ENCODE data around the gene DAW1.
"Not testable (repeated sequence)": the region's sequence is repeated elsewhere in the genome, so short reads cannot be mapped to it uniquely, and the experiment has no call there.

Gene DAW1

GRCh38 chr2:227827143-227827542 lies 44.3 kb upstream of the DAW1 start:
- H3K4me3 ChIP-seq (ENCODE audit: control insufficient read depth, low read depth, low read length): no peak overlapping the region
- TF ChIP-seq CTCF (conservative IDR thresholded peaks at IDR 0.05; ENCODE audit: control insufficient read depth, insufficient read depth, low read depth, low read length): no peak
- no peak for DNase-seq (ENCODE audit: low read depth)

GRCh38 chr2:227828477-227828912 lies 42.9 kb upstream of the DAW1 start:
- DNase-seq (ENCODE audit: low read depth): no peak
- TF ChIP-seq CTCF (conservative IDR thresholded peaks at IDR 0.05; ENCODE audit: control insufficient read depth, insufficient read depth, low read depth, low read length): no peak
- H3K4me3 ChIP-seq (ENCODE audit: control insufficient read depth, low read depth, low read length): no peak overlapping the region

- no peak overlapping the region for H3K4me3 ChIP-seq (ENCODE audit: control insufficient read depth, low read depth, low read length)
- TF ChIP-seq CTCF (conservative IDR thresholded peaks at IDR 0.05; ENCODE audit: control insufficient read depth, insufficient read depth, low read depth, low read length): no peak
- no peak for DNase-seq (ENCODE audit: low read depth)
These were observed 42.1 kb upstream of the DAW1 start for GRCh38 chr2:227829337-227829736.

DNA sequence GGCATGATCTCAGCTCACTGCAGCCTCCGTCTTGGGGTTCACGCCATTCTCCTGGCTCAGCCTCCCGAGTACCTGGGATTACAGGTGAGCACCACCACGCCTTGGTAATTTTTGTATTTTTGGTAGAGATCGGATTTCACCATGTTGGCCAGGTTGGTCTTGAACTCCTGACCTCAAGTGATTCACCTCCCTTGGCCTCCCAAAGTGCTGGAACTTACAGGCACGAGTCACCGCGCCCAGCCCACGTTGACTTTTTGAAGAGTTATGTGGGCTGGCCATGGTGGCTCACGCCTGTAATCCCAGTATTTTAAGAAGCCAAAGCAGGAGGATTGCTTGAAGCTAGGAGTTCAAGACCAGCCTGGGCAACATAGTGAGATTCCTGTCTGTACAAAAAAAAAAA lies 37.0 kb upstream of the DAW1 start:
- peak; percentile 63 for DNase-seq (ENCODE audit: low read depth)
- no peak overlapping the region for H3K4me3 ChIP-seq (ENCODE audit: control insufficient read depth, low read depth, low read length)
- TF ChIP-seq CTCF (conservative IDR thresholded peaks at IDR 0.05; ENCODE audit: control insufficient read depth, insufficient read depth, low read depth, low read length): no peak

GRCh38 chr2:227834916-227835650 lies 36.3 kb upstream of the DAW1 start:
- H3K4me3 ChIP-seq (ENCODE audit: control insufficient read depth, low read depth, low read length): no peak overlapping the region
- DNase-seq (ENCODE audit: low read depth): no peak
- TF ChIP-seq CTCF (conservative IDR thresholded peaks at IDR 0.05; ENCODE audit: control insufficient read depth, insufficient read depth, low read depth, low read length): no peak

- not testable (repeated sequence) for H3K4me3 ChIP-seq (ENCODE audit: control insufficient read depth, low read depth, low read length); DNase-seq (ENCODE audit: low read depth)
These were observed 31.9 kb upstream of the DAW1 start for GRCh38 chr2:227839339-227840129.

DNA sequence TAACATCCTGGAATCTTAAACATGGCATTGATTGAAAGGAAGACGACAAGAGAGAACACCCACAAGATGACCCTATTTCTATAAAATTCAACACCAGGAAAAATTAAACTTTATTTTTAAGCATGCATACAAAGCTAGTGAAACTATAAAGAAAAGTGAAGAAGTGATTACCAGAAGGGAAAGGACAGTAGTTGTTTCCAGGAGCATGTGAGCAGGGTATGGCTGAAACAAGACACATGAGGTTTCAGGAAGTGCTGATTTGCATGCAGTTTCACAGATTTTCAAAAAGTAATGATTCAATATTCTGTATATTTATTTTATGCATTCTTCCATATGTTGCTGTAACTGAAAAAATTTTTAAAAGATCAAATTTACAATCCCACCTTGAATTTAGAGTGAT lies 24.6 kb upstream of the DAW1 start:
- no peak overlapping the region for H3K4me3 ChIP-seq (ENCODE audit: control insufficient read depth, low read depth, low read length)
- no peak for TF ChIP-seq CTCF (conservative IDR thresholded peaks at IDR 0.05; ENCODE audit: control insufficient read depth, insufficient read depth, low read depth, low read length)
- DNase-seq (ENCODE audit: low read depth): no peak
